Nephron progenitor cell (in vitro differentiated cells): ENCODE measurements around the gene ABLIM3.

Source experiments
- DNase-seq: peaks from one replicate; pipeline ENCODE4 v3.0.0; 2021
- H3K27ac Mint-ChIP-seq: 2 replicates; pipeline ENCODE4 v1.8.0; 2021; ENCODE audit warnings: mild to moderate bottlenecking, moderate library complexity, mixed read lengths
- H3K27me3 Mint-ChIP-seq: 2 replicates; pipeline ENCODE4 v1.8.0; 2021; ENCODE audit warnings: mild to moderate bottlenecking, low read depth, mixed read lengths; ENCODE audit not compliant: poor library complexity
- H3K36me3 Mint-ChIP-seq: 2 replicates; pipeline ENCODE4 v1.8.0; 2021; ENCODE audit warnings: low read depth, mixed read lengths
- H3K4me1 Mint-ChIP-seq: 2 replicates; pipeline ENCODE4 v1.8.0; 2021; ENCODE audit warnings: mixed read lengths
- H3K4me3 Mint-ChIP-seq: 2 replicates; pipeline ENCODE4 v1.8.0; 2021; ENCODE audit warnings: mild to moderate bottlenecking, moderate library complexity, mixed read lengths
- H3K9me3 Mint-ChIP-seq: 2 replicates; pipeline ENCODE4 v1.8.0; 2021; ENCODE audit warnings: mild to moderate bottlenecking, moderate library complexity, mixed read lengths
- TF ChIP-seq, protein P1 (sequence below): fragments of 200-600 bp; sonication (generic); IDR thresholded peaks from 2 replicates; pipeline ENCODE4 v1.5.0; 2021; ENCODE audit warnings: antibody characterized with exemption

Gene ABLIM3

DNA sequence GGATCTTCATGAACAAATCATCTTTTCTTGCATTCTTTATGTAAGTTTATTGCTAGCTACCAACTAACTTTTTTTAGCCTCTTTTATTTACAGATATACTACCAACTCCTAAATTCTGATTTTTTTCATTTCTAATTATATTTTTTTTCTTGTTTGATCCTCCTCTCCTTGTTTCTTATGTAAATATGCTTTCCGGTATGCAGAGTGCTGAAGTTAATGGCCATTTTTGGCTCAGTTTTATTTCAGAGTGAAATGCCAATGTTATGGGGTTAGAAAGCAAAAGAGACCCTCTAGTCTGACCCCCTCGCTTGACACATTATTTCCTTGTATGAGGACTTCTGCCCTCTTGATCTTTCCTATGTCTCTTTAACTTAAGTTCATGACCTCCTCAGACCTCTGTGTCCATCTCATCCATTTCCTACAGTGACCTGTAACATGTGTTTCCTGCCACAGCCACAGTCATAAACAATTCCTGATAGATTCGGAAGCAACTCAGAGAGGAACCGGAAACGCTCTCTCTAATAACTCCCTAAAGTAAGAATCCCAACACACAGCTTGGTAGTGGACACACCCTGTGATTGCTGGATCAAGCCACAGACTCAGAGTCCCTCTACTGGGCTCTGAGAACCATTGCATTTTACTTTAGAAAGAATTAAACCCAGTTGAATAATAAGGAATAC is 87.5 kb downstream of the ABLIM3 start:
- Mint-ChIP-seq H3K27me3 (peaks cover 32% of the 10 kb centered on the region), H3K27ac (no peak overlapping the region), H3K9me3 (no peaks in the 10 kb centered on the region), H3K4me3 (no peak overlapping the region), H3K36me3 (no peaks in the 10 kb centered on the region), H3K4me1 (peaks cover 5% of the 10 kb centered on the region)
- DNase-seq: no peak
- TF ChIP-seq, protein P1, sequence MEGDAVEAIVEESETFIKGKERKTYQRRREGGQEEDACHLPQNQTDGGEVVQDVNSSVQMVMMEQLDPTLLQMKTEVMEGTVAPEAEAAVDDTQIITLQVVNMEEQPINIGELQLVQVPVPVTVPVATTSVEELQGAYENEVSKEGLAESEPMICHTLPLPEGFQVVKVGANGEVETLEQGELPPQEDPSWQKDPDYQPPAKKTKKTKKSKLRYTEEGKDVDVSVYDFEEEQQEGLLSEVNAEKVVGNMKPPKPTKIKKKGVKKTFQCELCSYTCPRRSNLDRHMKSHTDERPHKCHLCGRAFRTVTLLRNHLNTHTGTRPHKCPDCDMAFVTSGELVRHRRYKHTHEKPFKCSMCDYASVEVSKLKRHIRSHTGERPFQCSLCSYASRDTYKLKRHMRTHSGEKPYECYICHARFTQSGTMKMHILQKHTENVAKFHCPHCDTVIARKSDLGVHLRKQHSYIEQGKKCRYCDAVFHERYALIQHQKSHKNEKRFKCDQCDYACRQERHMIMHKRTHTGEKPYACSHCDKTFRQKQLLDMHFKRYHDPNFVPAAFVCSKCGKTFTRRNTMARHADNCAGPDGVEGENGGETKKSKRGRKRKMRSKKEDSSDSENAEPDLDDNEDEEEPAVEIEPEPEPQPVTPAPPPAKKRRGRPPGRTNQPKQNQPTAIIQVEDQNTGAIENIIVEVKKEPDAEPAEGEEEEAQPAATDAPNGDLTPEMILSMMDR: peak; percentile 48

DNA sequence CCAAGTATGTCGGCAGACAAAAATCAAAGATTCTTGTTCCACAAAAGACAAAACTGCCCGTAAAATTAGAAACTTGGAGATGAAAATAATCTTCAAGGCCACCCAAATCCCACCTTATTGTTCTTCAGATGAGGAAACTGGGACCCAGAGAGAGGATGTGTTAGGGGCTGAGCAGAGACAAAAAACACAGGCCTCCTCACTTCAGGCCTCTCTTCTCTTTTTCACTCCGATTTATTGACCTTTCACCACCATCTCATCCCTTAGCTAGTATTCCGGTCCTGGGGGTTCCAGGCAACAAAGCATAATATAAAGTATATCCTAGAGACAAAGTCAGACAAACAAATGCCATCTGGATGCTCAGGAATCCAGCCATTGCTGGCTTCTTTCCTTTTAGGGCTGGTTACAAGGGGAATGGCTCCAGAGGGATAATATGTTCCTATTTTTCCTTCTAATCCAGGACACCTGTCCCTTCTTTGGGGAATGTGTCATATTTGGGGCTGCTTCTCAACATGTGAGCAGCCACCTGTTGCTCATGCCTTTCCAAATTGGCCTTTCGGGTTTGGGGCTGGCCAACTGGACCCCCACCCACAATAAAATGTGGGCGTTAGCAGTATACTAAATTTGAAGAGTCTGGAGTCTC is 88.1 kb downstream of the ABLIM3 start:
- no peak overlapping the region for H3K27ac Mint-ChIP-seq
- no peaks in the 10 kb centered on the region for H3K9me3 Mint-ChIP-seq
- no peak for DNase-seq
- no peak overlapping the region for H3K4me3 Mint-ChIP-seq
- peaks cover 5% of the 10 kb centered on the region for H3K4me1 Mint-ChIP-seq
- H3K36me3 Mint-ChIP-seq: no peaks in the 10 kb centered on the region
- TF ChIP-seq, protein P1: no peak
- H3K27me3 Mint-ChIP-seq: peaks cover 37% of the 10 kb centered on the region

DNA sequence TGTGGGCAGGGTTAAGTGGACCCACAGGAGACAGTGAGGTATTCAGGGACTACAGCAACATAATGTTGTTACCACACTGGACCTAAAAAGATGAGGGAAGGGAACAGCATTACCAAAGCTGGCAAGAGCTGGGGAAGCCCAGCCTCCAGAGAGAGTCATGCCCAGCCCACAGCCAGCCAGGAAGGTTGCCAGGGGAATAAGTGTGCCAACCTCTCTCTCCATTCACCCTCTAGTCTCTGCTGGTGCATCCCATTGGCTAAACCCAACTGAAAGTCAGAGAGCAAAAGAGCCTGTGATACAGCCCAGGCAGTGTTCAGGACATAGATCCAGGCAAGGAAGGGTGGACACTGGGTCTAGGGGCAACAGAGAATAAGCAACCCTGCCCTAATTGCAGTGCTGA is 94.5 kb downstream of the ABLIM3 start:
- DNase-seq: no peak
- Mint-ChIP-seq H3K4me1 (peaks cover 6% of the 10 kb centered on the region), H3K4me3 (no peak overlapping the region), H3K9me3 (no peaks in the 10 kb centered on the region), H3K27me3 (peaks cover 66% of the 10 kb centered on the region), H3K36me3 (no peaks in the 10 kb centered on the region), H3K27ac (no peak overlapping the region)
- TF ChIP-seq, protein P1: no peak

DNA sequence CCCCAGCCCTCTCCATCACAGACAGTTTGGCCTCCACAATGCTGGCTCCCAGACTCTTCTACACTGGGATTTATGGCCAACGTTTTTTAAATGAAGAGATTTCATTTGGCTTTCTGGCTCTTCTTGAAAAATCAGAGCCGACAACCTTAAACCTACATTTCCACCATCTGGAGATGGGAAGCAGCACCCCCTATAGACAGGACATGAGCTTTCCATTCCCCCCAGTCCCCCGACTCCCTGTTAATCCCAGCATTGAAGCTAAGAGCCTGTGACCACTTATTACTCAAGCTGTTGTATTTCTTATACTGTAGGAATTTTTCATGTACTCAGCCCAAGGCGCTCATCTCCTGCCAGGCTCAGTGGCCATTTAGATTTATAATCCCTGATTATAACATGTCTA is 96.4 kb downstream of the ABLIM3 start:
- H3K27ac Mint-ChIP-seq: no peak overlapping the region
- TF ChIP-seq, protein P1: no peak
- peaks cover 6% of the 10 kb centered on the region for H3K4me1 Mint-ChIP-seq
- DNase-seq: no peak
- H3K27me3 Mint-ChIP-seq: peaks cover 58% of the 10 kb centered on the region
- H3K4me3 Mint-ChIP-seq: no peak overlapping the region
- no peaks in the 10 kb centered on the region for H3K9me3 Mint-ChIP-seq
- no peaks in the 10 kb centered on the region for H3K36me3 Mint-ChIP-seq

DNA sequence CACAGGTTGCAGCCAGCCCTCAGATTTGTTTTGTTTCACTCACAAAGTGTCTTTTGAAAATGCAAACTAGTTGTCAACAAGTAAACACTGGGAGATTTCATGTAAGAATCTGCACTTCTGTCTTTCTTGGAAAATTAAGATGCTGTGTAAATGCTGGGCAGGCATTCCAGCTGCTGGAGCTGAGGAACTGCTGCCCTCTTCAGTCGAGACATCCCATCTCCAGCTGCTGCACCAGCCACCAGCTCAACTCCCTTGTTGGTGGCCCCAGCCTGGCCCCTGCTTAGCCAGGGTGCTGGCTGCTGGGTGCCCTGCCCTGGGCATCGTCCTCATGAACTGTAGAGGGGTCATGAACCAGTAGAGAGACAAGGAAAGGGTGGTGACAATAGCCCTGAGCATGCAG is 97.2 kb downstream of the ABLIM3 start:
- H3K27ac Mint-ChIP-seq: no peak overlapping the region
- peaks cover 60% of the 10 kb centered on the region for H3K27me3 Mint-ChIP-seq
- H3K36me3 Mint-ChIP-seq: no peaks in the 10 kb centered on the region

More for the DNA sequence above, 97.2 kb downstream of the ABLIM3 start:
- no peaks in the 10 kb centered on the region for H3K9me3 Mint-ChIP-seq
- TF ChIP-seq, protein P1: no peak
- no peak for DNase-seq
- no peak overlapping the region for H3K4me3 Mint-ChIP-seq
- peaks cover 6% of the 10 kb centered on the region for H3K4me1 Mint-ChIP-seq
